HG02973 (cell line): ENCODE measurements around the gene OPALIN.
A peak's percentile ranks its signal among the peaks of the same experiment; 100 is the strongest.
"Not testable (repeated sequence)": the region's sequence is repeated elsewhere in the genome, so short reads cannot be mapped to it uniquely, and the experiment has no call there.

Source experiments
- ATAC-seq: cut with Tn5 transposase; IDR thresholded peaks from one replicate; pipeline ENCODE4 v1.9.1; 2021; ENCODE audit warnings: moderate library complexity; ENCODE audit not compliant: unreplicated experiment

OPALIN gene

GRCh38 chr10:96339956-96340904, 18.6 kb downstream of the OPALIN start:
- ATAC-seq: no peak

- ATAC-seq: no peak
Measured at GRCh38 chr10:96339383-96339782, 19.4 kb downstream of the OPALIN start.

- ATAC-seq: no peak
Measured at GRCh38 chr10:96338279-96338925, 20.4 kb downstream of the OPALIN start.

GRCh38 chr10:96337106-96337505, 21.7 kb downstream of the OPALIN start:
- ATAC-seq: no peak

- ATAC-seq: no peak
Measured at GRCh38 chr10:96334616-96335526, 23.9 kb downstream of the OPALIN start.

GRCh38 chr10:96333101-96333500, 25.7 kb downstream of the OPALIN start:
- no peak for ATAC-seq

- ATAC-seq: no peak
Measured at GRCh38 chr10:96327462-96327861, 31.3 kb downstream of the OPALIN start.

- ATAC-seq: peak; percentile 96
Measured at GRCh38 chr10:96325719-96326373, 33.0 kb downstream of the OPALIN start.

GRCh38 chr10:96324447-96324846, 34.4 kb downstream of the OPALIN start:
- no peak for ATAC-seq

- ATAC-seq: no peak
Measured at GRCh38 chr10:96322275-96322674, 36.5 kb downstream of the OPALIN start.

- no peak for ATAC-seq
Measured at GRCh38 chr10:96321822-96322221, 37.0 kb downstream of the OPALIN start.

GRCh38 chr10:96319754-96320474, 38.9 kb downstream of the OPALIN start:
- no peak for ATAC-seq

GRCh38 chr10:96317067-96317833, 41.6 kb downstream of the OPALIN start:
- ATAC-seq: no peak

- ATAC-seq: no peak
Measured at GRCh38 chr10:96313344-96313743, 45.5 kb downstream of the OPALIN start.

- no peak for ATAC-seq
Measured at GRCh38 chr10:96311180-96311715, 47.6 kb downstream of the OPALIN start.

GRCh38 chr10:96310321-96310669, 48.5 kb downstream of the OPALIN start:
- no peak for ATAC-seq

- ATAC-seq: no peak
Measured at GRCh38 chr10:96309628-96310320, 49.0 kb downstream of the OPALIN start.

GRCh38 chr10:96308854-96309253, 49.9 kb downstream of the OPALIN start:
- ATAC-seq: not testable (repeated sequence)
